NOMO-1 treated with DMSO at 0.1 percent for 48 hours (cell line): ENCODE results near the gene ACD.

Experiments used
- DNase-seq: peaks from one replicate; lab custom pipeline; 2025; ENCODE audit not compliant: unreplicated experiment; lab: John Stamatoyannopoulos, UW

ACD gene

DNA sequence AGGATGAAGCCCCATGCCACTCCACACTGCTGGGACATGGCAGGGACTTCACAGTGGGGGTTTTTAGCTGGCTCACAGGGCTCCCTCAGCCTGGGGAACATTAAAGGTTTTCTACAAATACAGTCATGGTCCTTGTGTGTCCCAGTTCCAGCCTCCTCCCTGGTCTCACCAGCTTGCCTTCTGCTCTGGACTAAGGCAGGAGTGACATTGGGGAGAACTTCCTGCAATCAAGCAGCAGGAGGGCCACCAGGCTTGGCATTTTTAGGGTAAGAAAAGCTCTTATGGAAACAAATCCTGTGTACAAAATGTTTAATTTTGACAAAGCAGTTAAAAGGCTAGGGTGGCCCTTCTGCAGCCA is 2.6 kb upstream of the ACD start:
- no peak for DNase-seq

DNA sequence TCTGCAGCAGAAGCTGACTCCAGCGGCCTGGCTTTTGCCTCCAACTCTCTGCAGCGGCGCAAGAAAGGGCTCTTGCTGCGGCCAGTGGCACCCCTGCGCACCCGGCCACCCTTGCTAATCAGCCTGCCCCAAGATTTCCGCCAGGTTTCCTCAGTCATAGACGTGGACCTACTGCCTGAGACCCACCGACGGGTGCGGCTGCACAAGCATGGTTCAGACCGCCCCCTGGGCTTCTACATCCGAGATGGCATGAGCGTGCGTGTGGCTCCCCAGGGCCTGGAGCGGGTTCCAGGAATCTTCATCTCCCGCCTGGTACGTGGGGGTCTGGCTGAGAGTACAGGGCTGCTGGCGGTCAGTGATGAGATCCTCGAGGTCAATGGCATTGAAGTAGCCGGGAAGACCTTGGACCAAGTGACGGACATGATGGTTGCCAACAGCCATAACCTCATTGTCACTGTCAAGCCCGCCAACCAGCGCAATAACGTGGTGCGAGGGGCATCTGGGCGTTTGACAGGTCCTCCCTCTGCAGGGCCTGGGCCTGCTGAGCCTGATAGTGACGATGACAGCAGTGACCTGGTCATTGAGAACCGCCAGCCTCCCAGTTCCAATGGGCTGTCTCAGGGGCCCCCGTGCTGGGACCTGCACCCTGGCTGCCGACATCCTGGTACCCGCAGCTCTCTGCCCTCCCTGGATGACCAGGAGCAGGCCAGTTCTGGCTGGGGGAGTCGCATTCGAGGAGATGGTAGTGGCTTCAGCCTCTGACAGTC is 2.0 kb upstream of the ACD start:
- DNase-seq, result no peak

DNA sequence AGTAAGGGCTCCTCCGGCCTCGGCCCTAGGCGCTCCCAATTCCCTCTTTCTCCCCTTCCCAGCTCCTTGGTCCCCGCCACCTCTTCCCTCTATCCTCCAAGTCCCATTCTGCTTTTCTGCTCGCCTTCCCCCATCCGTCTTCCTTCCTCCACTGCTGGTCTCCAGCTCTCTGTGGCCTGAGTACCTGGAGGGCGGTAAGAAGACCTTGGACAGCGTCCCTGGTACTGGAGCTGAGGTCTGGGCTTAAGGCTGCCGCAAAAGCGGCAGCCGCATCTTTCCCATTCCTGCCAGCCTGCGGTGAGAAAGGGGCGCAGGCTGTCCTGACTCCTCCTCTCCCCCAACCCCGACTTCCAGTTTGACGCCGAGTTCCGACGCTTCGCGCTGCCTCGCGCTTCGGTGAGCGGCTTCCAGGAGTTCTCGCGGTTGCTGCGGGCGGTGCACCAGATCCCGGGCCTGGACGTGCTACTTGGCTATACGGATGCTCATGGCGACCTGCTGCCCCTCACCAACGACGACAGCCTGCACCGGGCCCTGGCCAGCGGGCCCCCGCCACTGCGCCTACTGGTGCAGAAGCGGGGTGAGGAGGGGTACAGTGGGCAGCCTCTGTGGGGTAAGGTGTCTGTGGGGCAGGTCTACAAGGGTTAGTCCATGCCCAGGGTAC is 1.2 kb upstream of the ACD start:
- no peak for DNase-seq

DNA sequence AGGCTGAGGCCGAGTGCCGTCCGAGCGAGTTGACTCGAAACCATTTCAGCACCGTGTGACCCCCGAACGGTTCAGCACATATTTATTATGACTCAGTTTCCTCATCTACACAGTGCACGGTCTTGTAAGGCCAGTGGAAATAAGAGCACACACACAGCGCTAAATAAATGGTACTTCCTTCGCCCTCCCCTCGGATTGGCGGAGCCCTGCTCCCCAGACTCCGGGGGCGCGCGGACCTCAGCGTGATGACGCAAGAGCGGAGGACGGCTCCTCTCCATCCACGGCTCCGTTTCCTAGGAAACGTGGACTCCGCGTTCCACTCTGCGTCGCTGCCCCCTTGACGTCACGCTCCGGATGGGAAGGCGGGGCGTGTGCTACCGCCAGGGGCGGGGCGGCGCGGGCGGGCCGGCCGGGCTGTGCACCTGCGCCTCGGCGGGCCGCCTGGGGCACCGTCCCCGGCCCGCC is 536 bp upstream of the ACD start, which contains the start of gene PARD6A:
TSS of gene PARD6A (plus strand) at position 397 of the 465 bp plus-strand sequence. CDS start 79 bp downstream, outside the sequence.
- DNase-seq, result peak; percentile 94

DNA sequence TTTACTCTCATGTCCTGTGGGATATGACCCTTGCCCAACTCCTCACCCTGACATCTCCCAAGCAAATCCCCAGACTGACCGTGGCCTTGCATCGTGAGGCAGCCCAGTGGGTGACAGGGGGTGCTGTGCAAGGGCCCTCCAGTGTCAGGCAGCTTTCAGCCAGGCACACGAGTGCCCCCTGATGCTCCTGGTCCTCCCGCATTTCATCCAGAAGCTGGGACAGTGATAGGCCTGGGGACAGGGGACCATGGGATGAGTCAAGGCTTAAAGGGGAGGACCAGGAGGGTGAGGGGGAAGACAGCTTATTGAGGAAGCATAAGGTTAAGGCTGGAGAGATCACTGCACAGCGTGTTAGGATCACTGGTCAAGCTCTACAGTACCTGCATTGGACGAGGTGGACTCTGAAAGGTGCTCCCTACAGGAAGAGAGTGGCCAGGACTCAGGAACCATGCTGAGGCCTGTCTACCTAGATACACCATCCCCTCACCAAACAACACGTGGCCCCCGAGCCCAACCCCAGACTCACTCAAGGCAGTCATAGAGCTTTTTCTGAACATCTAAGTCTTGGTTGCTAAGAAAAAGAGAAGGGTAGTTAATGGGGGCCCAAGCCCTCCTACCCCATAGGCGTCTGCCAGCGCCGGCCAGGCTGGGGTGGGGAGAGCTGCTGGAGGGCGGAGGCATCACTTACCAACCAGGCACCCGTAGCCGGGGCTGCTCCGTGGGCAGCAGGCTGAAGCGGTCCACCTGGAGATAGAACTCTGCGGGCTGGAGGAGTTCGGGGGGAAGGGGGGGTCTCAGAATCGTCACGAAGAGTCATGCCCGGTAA is 998 bp downstream of the ACD start:
- DNase-seq, result no peak

DNA sequence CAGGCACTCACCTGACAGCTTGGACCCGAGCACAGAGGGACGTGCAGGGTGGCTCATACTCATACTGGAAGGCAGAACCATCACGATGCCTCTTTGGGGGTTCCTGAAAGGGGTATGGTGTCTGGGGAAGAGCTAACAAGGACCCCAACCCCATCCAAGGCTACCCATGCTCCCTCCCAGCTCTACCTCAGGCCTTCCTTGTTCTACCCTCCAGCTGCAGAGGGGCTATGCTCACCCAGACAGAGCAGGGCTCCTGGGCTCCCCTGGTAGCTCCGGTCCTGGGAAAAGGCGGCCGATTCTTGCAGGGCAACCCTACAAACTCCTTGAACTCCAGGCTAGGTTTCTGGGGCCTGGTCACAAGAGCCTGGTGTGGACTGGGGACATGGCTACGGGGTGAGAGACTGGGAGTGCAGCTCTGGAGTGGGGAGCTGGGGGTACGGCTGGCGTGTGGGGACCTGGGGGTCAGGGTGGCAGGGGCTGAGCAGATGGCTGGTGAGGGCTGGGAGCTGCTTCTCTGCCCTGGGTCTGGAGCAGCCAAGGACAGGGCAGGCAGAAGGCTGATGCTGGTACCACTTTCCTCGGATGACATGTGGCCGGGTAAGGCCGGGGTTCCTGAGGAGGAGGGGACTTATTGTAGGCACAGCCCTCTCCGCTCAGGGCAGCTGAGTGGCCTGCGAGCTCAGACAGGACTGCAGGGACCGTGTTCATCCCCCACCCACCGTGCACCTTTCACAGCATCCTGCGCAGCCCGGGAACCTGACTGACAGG is 2.1 kb downstream of the ACD start:
- DNase-seq, result no peak

DNA sequence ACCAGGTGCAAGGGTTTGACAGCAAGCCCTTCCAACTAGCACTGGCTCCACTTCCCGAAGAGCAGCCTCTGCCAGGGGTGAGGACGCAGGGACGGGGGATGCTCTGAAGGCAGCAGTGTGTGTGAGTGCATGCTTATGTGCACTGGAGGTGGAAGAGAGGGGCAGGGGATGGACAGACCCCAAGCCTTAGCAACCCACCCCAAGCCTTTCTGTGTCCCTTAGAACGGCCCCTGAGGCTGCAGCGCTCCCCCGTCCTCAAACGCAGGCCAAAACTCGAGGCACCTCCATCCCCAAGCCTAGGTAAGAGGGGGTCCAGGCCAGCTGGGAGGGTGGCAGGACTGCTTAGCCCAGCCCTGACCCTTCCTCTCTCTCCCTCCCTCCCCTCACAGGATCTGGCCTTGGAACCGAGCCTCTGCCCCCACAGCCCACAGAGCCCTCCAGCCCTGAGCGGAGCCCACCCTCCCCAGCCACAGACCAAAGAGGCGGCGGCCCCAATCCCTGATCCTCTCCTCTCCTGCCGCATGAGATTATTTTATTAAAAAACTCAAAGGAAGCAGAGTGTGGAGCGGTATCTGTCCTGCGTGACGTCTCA is 2.9 kb downstream of the ACD start:
- DNase-seq, result no peak

DNA sequence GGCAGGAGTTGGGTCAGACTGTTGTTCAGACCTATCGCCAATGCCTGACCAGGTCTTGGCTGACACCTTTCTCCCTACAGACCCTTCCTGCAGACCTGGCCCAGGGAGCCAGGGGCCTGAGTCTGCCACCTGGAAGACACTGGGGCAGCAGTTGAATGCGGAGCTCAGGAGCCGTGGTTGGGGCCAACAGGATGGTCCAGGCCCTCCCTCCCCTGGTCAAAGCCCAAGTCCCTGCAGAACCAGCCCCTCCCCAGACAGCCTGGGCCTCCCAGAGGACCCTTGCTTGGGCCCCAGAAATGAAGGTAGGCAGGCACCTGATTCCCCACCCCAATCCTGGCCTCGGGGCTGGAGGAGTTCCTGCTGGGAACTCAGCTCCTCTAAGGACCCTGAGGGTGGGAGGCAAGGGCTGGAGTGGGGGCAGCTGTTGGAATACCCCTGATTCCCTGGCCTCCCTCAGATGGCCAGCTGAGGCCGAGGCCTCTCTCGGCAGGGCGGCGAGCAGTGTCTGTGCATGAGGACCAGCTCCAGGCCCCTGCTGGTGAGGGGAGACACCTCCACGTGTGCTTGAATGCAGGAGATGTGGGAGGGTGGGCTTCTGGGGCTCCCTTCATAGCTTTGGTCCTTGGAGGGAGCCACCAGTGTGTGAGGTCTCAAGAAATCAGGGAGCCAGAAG is 3.6 kb downstream of the ACD start:
- no peak for DNase-seq

DNA sequence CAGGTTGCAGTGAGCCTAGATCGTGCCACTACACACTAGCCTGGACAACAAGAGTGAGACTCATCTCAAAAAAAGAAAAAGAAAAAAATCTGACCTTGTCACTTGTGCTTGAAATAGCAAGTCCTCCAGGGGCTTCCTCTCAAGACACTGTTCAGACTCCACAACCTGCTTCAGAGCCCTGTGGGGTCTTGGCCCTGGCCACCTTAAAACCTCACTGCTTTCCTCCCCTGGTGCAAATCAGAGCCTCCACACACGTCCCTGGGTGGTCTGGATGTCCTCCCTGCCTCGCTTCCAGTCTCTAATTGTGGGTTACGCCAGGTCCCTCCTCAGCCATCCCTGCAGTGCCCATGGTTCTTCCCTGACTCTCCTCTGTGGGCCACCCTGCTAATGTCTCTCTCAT is 4.7 kb downstream of the ACD start:
- DNase-seq, result no peak

DNA sequence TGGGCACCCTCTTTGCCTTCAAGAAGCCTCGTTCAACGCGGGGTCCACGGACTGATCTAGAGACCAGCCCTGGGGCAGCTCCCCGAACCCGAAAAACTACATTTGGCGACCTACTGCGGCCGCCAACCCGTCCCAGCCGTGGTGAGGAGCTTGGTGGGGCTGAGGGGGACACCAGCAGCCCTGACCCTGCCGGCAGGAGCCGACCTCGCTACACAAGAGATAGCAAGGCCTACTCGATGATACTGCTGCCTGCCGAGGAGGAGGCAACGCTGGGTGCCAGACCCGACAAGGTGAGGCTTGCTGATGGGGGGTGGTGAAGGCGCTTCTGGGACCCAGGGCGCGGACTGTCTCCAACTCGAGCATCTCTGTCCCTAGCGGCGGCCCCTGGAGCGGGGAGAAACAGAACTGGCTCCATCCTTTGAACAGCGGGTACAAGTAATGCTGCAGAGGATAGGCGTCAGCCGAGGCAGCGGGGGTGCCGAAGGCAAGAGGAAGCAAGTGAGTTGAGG is 5.6 kb downstream of the ACD start:
- DNase-seq, result no peak

DNA sequence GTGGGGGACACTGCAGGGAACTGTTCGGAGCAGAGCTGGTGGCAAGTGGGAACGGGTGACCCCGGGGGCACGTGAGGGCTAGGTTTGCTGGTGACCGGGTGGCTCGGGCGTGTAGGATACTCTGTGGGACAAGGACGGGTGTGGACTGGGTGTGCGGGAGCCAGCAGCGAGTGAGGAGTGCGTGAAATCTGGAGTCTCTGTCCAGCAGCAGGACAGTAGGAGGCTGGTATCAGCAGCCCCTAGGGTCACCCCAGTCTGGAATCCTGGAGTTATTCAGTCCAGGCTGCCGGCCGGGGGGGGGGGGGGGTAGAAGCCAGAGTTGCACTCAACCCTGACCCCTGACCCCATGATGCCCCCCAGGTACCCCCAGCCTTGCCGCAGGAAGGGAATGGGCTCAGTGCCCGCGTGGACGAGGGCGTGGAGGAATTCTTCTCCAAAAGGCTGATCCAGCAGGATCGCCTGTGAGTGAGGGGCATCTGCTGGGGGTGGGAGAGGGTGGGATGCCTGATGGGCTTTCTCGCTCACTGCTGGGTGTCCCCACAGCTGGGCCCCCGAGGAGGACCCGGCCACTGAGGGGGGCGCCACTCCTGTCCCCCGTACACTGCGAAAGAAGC is 6.2 kb downstream of the ACD start:
- DNase-seq, result no peak

DNA sequence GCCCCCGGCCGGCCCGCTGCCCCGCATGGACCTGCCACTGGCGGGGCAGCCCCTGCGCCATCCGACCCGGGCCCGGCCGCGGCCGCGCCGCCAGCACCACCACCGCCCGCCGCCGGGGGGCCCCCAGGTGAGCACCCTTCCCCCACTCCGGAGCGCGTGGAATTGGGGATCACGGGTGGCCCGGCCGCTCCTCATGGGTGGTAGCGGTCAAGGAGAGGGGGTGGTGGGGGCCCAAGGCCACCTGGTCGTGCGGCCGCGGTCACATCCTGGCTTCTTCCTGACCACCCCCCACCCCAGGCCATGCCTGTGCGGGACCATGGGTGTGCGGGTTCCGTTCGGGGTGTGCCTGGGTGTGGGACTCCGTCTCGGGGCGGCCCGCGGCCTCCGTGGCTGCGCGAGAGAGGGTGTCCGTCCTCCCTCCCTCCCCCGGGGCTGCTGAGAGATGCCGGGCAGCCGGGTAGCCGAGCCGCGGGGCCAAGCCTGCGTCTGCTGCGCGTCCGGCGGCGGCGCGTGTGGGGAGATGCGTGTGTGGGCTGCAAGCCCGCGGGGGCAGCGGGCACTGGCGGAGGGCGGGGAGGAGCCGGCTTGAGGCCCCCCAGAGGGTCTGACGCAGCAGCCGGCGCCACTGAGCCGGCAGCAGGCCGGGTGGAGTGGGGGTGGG is 6.8 kb downstream of the ACD start:
- DNase-seq, result no peak

DNA sequence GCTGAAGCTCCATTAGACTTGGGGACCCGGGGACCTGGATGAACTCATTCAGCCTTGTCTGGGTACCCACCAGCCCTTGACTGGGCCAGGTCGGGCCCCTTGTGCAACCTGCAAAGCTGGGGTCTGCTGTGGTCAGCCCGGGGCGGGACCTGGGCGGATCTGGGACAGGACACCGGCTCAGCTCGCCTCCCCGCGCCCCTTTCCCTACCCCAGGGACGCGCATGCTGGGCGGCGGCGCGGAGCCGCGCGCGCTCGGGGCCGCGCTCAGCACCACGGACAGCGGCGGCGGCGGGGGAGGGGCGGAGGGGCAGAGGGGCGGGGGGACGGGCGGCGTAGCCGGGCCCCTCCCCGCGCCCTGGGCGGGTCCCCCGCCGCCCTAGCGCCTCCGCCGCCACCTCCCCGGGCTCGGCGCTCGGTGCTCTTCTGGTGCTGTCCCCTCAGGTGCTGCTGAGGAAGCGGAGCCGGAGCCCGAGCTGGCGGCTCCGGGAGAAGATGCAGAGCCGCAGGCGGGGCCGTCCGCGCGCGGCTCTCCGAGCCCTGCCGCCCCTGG is 7.4 kb downstream of the ACD start:
- DNase-seq, result no peak

DNA sequence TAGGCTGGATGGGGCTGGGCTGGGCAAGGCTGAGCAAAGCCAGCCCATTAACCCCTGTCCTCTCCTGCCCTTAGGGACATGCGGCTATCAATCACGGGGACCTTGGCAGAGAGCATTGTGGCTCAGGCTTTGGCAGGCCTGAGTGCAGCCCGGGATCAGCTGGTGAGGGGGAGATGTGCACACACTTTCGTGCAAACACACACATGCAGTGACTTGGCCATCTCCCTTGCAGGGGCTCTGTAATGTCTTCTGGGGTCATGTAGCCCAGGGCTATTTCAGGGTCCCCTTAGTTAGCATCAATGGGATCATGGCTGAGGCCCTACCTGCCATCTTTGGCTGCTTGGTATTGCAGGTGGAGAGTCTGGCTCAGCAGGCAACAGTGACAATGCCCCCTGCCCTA is 8.2 kb downstream of the ACD start:
- DNase-seq, result no peak

DNA sequence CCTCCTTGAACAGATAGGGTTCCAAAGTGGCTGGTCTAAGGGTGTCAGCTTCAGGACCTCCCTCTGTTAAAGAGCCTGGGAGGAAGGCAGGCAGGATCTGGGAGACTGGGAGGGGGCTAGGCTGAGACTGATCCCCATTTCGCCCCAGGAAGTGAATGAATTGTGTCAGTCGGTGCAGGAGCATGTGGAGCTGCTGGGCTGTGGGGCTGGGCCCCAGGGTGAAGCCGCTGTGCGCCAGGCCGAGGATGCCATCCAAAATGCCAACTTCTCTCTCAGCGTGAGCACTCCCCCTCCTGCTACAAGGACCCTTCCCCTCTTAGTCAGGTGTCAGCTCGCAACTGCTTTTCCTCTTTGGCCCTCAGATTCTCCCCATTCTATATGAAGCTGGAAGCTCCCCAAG is 9.0 kb downstream of the ACD start:
- no peak for DNase-seq

DNA sequence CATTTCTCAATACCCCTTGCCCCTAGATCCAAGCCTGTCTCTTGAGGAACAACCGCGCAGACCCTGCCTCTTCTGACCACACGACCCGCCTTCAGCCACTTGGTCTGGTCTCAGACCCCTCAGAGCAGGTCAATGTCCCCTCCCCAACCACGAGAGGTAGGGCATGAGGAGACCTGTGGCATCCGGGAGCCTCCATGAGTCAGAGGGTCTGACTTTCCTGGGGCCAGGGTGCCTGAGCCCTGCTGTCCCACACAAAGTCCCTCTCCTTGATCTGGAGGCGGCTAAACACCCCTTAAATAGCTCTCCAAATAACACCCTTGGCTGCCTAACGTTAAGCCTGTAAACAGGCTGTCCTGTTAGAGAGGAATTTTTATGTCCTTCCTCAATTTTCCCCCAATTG is 10.0 kb downstream of the ACD start:
- no peak for DNase-seq

DNA sequence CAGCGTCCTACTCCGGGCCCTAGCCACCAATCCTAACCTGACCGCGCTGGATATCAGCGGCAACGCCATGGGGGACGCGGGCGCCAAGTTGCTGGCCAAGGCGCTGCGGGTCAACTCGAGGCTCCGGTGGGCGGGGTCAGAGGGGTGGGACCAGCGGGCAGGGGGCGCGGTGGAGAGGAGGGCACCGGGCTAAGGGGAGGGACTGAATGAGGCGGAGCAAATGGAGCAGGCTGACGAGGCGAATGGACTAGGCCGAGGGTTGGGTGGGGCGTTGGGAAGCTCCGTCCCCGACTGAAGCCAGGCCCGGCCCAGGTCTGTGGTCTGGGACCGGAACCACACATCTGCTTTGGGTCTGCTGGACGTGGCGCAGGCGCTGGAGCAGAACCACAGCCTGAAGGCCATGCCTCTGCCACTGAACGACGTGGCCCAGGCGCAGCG is 10.5 kb downstream of the ACD start:
- no peak for DNase-seq

DNA sequence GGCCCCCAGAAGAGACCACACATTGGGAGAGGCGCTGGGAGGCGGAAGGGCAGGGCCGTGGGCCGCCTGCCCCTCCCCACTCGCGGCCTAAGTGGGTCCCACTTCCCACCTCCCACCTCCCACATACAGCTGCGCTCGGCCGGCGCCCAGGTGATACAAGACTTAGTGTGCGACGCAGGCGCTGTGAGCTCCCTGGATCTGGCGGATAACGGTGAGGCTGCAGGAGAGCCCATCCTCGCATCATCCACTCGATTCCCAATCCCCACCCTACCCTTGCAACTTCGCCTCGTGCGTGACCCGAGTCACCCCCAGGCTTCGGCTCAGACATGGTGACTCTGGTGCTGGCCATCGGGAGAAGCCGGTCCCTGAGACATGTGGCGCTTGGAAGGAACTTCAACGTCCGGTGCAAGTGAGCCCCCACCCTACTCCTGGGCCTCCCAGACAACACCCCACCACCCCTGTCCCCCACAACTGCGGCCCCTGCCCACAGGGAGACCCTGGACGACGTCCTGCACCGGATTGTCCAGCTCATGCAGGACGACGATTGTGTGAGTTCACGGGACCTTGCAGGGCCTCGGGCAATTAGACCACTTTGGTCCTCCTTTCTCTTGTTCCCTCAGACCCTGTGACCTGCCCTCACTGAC is 11.2 kb downstream of the ACD start:
- no peak for DNase-seq
